Effector CD4-positive, alpha-beta T cell (primary cell): ENCODE data around the gene DNAJB13.

Experiments
- DNase-seq: peaks from one replicate; pipeline ENCODE4 v3.0.0-alpha.2; 2020

DNAJB13 gene

DNA sequence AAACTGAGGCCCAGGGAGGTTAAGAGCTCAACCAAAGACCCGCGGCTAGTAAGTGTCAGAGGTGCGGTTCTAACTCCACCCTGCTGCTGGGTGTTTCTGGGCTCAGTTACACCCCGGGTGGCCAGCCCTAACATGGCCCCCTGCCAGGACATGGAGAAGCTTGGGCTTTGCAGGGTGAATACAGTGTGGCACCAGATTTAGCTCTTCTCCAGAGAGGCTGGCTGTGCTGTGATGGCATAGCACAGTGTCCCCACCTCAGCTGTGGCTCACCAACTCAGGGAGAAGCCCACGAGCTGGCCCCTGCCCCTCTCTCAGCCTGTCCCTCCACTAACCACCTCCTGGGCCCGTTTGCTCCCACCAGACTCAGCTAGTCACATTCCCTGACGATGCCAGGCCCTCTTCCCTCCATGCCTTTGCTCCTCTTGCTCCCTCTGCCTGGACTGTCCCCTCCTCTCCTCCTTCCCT, 51.0 kb downstream of the DNAJB13 start:
- DNase-seq: no peak

DNA sequence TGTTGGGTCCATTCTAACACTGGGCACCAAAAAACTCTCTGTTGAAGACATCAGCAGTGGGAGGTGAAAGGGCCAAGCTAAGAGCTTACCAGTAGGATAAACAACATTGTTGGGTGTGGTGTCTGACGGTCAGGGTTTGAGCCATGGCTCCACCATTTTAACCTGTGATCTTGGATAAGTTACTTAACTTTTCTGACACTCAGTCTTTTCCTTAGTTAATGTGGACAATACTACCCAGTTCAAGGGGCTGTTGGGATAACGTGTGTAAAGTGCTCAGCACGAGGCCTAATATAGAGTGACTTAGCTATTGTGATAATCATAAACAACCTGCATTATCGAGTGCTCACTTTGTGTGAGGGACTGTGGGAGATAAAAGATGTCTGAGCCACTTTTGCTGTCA, 52.0 kb downstream of the DNAJB13 start:
- DNase-seq: no peak

- no peak for DNase-seq
Observed at GRCh38 chr11:74004046-74004695, 53.3 kb downstream of the DNAJB13 start.

DNA sequence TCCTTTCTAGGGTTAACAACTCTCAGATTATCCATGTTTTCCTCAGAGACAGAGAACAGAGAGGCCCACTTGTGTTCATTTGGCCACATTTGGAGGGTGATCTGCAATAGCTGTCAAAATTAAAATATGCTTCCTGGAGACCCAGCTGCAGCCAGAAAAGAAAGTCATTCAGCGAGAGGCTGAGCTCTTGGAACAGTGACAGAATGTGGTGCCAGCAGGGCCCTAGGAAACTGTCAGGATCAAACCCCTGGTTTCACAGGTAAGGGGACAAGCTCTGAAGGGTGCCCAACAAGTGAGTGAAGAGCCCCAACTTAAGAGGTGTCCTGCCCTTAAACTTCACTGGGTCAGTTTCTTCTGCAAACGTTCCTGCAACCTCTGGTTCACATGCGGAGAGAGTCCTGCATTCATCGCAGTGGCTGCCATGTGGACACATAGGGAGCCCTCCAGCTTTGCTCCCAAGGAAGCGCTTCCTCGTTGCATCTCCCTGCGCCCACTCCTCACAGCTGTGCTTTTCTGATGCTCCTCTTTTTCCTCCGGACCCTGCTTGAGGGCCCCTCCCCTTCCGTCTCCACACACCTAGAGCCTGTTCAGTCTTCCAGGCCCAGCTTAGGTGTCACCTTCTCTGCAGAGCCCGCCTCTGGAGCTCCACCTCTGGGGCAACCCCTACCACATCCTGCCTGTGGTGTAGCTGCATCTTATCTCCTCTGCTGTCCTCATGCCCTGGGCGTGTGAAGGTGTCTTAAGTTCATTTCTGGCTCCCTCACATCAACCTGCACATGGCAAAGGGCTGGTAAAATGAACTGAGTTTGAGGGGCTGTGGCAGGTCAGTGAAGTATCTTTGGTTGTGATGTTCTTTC, 54.2 kb downstream of the DNAJB13 start:
- peak; percentile 83 for DNase-seq

DNA sequence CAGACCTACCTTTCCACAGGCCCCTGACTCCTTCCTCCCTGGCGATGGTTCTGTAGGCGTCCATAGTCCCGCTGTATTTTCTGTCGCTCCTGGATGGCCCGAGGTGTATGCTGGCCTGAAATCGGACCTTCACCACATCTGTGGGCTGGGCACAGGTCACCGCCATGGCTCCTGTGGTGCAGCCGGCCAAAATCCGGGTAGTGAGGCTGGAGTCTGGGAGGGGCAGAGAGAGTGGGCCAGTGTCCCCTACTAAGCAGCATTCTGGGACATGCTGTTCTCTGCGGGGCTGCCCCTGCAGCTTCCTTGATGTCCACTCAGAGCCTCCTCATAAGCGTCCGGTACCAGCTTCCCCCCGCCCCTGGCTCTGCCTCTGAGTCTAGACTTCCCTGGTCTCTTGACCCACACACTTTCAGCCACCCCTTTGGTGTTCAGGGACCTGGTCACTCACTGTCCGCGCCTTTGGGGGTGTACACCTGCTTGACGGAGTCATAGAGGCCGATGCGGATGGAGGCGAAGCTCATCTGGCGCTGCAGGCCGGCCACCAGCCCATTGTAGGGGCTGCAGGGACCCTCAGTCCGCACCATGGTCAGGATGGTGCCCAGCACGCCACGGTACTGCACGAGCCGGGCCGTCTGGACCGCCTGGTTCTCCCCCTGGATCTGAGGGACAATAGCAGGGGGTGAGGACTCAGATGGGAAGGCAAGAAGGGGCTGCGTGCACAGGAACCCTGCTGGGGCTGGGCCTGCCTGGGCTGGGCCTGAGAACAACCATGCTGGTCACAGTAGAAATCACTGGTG, 55.1 kb downstream of the DNAJB13 start:
- no peak for DNase-seq

- DNase-seq: no peak
Observed at GRCh38 chr11:74006743-74007304, 56.0 kb downstream of the DNAJB13 start.

GRCh38 chr11:74007691-74008372, 57.0 kb downstream of the DNAJB13 start:
- no peak for DNase-seq

GRCh38 chr11:74008373-74009229, 57.8 kb downstream of the DNAJB13 start, which contains the start of gene UCP3:
Gene UCP3 (minus strand): TSS chr11:74009085. CDS start chr11:74007042, 2,043 bp downstream.
- DNase-seq: no peak

GRCh38 chr11:74009230-74009547, 58.4 kb downstream of the DNAJB13 start:
- no peak for DNase-seq

- DNase-seq: no peak
Observed at GRCh38 chr11:74009675-74010305, 59.0 kb downstream of the DNAJB13 start.

- DNase-seq: no peak
Observed at GRCh38 chr11:74010306-74011300, 59.8 kb downstream of the DNAJB13 start.

DNA sequence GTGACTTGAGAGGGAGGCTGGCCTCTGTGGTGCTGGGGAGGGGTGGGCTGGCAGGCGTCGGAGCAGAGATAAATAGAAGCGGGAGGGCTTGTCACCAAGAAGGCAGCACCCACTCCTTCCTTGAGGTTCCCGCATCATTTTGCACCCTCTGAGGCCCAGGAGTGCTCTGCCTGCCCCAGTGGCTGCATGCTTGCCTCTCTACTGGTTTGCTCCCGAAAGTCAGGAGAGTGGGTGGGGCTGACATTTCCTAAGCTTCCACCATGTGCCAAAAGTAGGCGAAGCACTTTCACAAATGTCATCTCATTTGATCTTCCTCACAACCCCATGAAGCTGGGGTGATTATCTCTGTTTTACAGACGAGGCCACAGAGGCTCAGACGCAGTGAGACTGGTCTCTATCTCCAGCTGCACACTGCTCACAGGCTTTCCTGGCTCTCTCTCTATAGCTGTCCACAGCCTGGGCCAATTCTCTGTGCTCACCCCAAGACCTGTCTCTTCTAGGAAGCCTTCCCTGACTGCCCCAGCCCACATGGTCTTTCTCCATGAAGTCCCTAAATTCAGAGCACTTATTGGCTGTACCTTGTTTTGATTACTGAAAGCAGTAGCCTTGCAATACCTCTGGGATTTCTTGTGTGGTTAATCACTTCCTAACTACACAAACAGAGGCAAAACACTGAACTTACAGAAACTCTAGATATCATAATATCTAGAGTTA, 60.7 kb downstream of the DNAJB13 start:
- DNase-seq: peak; percentile 14

DNA sequence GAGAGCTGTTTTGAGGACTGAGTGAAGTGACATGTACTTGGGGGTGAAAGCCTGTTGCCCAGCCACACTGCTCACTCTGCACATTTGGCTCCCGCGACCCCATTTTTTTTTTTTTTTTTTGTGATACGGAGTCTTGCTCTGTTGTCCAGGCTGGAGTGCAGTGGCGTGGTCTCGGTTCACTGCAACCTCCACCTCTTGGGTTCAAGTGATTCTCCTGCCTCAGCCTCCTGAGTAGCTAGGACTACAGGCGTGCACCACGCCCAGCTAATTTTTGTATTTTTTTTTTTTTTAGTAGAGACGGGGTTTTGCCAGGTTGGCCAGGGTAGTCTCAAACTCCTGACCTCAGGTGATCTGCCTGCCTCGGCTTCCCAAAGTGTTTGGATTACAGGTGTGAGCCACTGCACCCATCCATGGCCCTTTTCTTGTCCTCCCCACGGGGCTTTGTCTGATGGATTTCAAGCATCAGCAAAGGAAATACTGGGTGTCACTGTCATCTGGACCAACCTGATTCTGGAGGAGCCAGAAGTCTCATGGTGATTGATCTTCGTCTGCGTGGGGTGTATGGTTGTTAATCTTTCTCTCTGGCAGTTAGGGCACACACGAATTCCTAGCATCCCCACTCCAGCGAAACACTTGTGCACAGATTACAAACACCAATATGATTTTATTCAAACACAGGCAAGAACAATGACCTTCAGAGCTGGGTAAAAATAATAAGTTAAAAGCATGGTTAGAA, 61.4 kb downstream of the DNAJB13 start:
- no peak for DNase-seq

DNA sequence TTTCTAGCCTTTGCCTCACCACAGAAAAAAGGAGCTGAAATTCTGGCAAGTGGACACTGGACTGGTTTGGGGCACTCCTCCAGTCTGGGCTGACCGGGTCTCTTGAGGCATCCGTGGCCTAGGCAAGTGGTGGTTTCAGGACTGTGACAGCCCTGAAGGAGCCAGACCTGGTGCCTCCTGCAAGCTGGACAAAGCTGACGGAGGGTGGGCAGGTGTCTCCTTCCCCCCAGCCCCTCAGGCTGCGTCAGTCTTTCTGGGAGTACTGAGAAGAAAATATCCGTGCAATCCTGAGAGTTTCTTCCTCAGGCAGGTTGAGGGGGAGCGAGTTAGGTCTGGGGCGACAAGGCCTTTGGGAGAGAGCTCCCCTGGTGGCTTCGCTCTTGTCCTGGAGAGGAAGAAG, 62.3 kb downstream of the DNAJB13 start:
- DNase-seq: no peak

GRCh38 chr11:74014880-74015279, 64.1 kb downstream of the DNAJB13 start:
- DNase-seq: no peak

- no peak for DNase-seq
Observed at GRCh38 chr11:74015919-74016684, 65.3 kb downstream of the DNAJB13 start.

DNA sequence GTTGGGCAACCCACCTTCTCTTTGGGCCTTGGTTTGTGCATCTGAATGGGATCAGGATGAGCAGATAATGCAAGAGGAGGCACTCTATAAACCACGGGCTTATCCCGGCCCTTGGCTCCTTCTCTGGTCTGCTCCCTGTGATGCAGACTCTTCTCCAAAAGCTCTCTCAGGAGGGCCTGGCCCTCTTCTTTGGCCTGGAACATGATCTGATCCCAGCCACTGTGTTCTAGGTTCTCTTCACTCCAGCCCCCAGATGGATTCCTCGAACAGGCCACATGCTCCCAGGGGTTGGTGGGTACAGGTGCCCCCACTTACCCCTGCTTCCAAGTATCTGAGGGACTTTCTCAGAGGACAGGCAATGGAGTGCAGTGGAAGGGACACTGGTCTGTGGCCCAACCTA, 66.8 kb downstream of the DNAJB13 start:
- DNase-seq: no peak
